ENCODE results near the gene CCDC24. TPM values are rescaled to one million over a fixed set of nuclear protein-coding genes. Genes with fewer than 3 reads are reported as not detected.

CCDC24 gene
- total and polyA plus RNA-seq, 9 of the 15 experiments (the other 6 are each of a cell fraction or from before 2014, with no cell fraction given): 0.31 to 4.5 (median 1.5) TPM

- TF ChIP-seq SRSF3 (IDR thresholded peaks at IDR 0.05; ENCODE audit: insufficient read depth, low read length) (no peak), FOXO4 (CRISPR knock-in tag; IDR thresholded peaks at IDR 0.05) (peak; percentile 93), NCOA2 (IDR thresholded peaks at IDR 0.05; ENCODE audit: partially characterized antibody in 2 of 2) (no peak), WHSC1 (IDR thresholded peaks at IDR 0.05; ENCODE audit: low read length) (no peak), ZNF511 (CRISPR knock-in tag; IDR thresholded peaks at IDR 0.05) (no peak), GATAD2A (IDR thresholded peaks at IDR 0.05) (peak; percentile 99), DMBX1 (CRISPR knock-in tag; IDR thresholded peaks at IDR 0.05; ENCODE audit: borderline replicate concordance) (peak; percentile 99), ETS2 (tag; IDR thresholded peaks at IDR 0.05; ENCODE audit: borderline replicate concordance, poor library complexity, severe bottlenecking) (no peak), ZNF239 (CRISPR knock-in tag; IDR thresholded peaks at IDR 0.05) (peak; percentile 90), BRF1 (IDR thresholded peaks at IDR 0.05; ENCODE audit: borderline replicate concordance, extremely low read depth, insufficient read length) (no peak), ZNF184 (CRISPR knock-in tag; IDR thresholded peaks at IDR 0.05) (no peak), SRF (CRISPR knock-in tag; IDR thresholded peaks at IDR 0.05) (peak; percentile 48 to 52; a peak in 2 of 4 replicates), SUPT5H (IDR thresholded peaks at IDR 0.05) (no peak), ZKSCAN3 (CRISPR knock-in tag; IDR thresholded peaks at IDR 0.05) (0 out of 2 replicates have a peak, but pooled peaks have one; percentile 23), ZNF583 (CRISPR knock-in tag; IDR thresholded peaks at IDR 0.05) (peak; percentile 98), BMI1 (IDR thresholded peaks at IDR 0.05; ENCODE audit: low read length) (peak; percentile 34; the same call in 1 of the 2 replicates), GABPB1 (CRISPR knock-in tag; IDR thresholded peaks at IDR 0.05) (peak; percentile 82; the same call in 1 of the 2 replicates), PHF20 (IDR thresholded peaks at IDR 0.05; ENCODE audit: partially characterized antibody) (no peak), ZNF398 (CRISPR knock-in tag; IDR thresholded peaks at IDR 0.05) (no peak), TAL1 (IDR thresholded peaks at IDR 0.05) (peak; percentile 100), ZNF696 (CRISPR knock-in tag; conservative IDR thresholded peaks at IDR 0.05) (0 out of 2 replicates have a peak, but pooled peaks have one; percentile 43)
- TF ChIP-seq, protein P1, sequence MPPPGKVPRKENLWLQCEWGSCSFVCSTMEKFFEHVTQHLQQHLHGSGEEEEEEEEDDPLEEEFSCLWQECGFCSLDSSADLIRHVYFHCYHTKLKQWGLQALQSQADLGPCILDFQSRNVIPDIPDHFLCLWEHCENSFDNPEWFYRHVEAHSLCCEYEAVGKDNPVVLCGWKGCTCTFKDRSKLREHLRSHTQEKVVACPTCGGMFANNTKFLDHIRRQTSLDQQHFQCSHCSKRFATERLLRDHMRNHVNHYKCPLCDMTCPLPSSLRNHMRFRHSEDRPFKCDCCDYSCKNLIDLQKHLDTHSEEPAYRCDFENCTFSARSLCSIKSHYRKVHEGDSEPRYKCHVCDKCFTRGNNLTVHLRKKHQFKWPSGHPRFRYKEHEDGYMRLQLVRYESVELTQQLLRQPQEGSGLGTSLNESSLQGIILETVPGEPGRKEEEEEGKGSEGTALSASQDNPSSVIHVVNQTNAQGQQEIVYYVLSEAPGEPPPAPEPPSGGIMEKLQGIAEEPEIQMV (tag; conservative IDR thresholded peaks at IDR 0.05; ENCODE audit: low read depth): 0 out of 2 replicates have a peak, but pooled peaks have one; percentile 65
- TF ChIP-seq, protein P2, sequence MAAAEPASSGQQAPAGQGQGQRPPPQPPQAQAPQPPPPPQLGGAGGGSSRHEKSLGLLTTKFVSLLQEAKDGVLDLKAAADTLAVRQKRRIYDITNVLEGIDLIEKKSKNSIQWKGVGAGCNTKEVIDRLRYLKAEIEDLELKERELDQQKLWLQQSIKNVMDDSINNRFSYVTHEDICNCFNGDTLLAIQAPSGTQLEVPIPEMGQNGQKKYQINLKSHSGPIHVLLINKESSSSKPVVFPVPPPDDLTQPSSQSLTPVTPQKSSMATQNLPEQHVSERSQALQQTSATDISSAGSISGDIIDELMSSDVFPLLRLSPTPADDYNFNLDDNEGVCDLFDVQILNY (CRISPR knock-in tag; IDR thresholded peaks at IDR 0.05): no peak; the same call in 1 of the 2 replicates
These were observed 44.5 kb downstream of the CCDC24 start (continued) for GRCh38 chr1:44035726-44036408.
